Measurements from ENCODE around the gene PTGFRN.

DNA sequence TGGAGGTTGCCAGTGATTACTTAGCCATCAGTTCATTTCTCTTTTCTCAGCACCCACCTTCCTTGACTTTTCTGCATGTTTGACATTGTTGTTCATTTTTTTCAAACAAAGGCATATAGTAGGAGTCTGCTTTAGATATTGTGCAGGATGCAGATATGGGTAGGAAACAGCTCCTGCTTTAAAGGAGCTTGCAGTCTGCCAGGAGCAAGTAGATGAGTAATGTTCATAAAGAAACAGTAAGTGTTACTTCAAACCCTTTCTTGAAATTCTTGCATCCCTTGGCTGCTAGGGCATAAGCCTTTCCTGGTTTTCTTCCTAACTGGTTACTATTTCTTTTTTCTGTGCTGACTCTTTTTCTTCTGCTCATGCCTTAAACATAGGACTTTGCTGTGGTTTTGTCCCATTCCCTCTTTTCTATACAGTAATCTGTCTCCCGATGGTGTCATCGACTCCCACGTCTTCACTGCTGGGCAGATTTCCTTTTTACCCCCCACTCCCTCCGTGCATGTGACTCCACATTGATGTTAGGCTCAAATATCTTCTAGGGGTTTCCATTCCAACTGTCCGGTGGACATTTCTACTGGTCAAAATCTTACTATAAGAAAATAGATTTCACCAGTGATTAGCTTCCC, 20.4 kb downstream of the PTGFRN start:
- TF ChIP-seq SUZ12 (IDR thresholded peaks at IDR 0.05; ENCODE audit: extremely low read depth, insufficient read depth, insufficient read length) (no peak), ZNF274 (IDR thresholded peaks at IDR 0.05; ENCODE audit: low read depth, low read length) (no peak), YY1 (IDR thresholded peaks at IDR 0.05; ENCODE audit: insufficient read depth, insufficient read length) (no peak)
